Caco-2 (cell line): Measurements from ENCODE around the gene PCDHGB4. TPM values are rescaled to one million over a fixed set of nuclear protein-coding genes. Genes with fewer than 3 reads are reported as not detected.

Source experiments
- BruUV-seq: library from RNA; stranded (reverse); fragments of 400-500 nt; replicated peaks from 2 replicates; lab custom pipeline; 2021; lab: Mats Ljungman, UMichigan
- CTCF ChIA-PET: fragments of 300-600 bp; sonication (Branson Sonifier 250); formaldehyde crosslinking; loops from one replicate; lab custom pipeline; 2022; ENCODE audit warnings: antibody characterized with exemption; lab: Charles Lee
- POLR2A ChIA-PET: fragments of 300-600 bp; sonication (Branson Sonifier 250); formaldehyde crosslinking; loops from one replicate; lab custom pipeline; 2022; ENCODE audit warnings: antibody characterized with exemption; lab: Charles Lee
- DNase-seq, 2 experiments: peaks; one replicate each; pipeline versions ENCODE4 v3.0.0 to v3.0.0-alpha.2; 2020 to 2022
- H3K27me3 ChIP-seq: replicated peaks from 2 replicates; pipeline ENCODE4 v1.6.0; 2011; ENCODE audit warnings: low read length; ENCODE audit not compliant: control insufficient read depth, insufficient read depth
- H3K36me3 ChIP-seq: 2 replicates; pipeline ENCODE4 v1.5.1; 2011; ENCODE audit warnings: low read length; ENCODE audit not compliant: control insufficient read depth, insufficient read depth
- H3K4me1 ChIP-seq: fragments of 250-450 bp; sonication (Bioruptor Pico); 2 replicates; pipeline ENCODE4 v1.5.1; 2020; ENCODE audit warnings: mild to moderate bottlenecking
- H3K4me3 ChIP-seq: 2 replicates; pipeline ENCODE4 v1.5.1; 2011; ENCODE audit warnings: low read depth, mild to moderate bottlenecking, control low read depth, low read length
- H3K9me3 ChIP-seq: fragments of 250-450 bp; sonication (Bioruptor Pico); 2 replicates; pipeline ENCODE4 v1.5.1; 2020; ENCODE audit warnings: mild to moderate bottlenecking, moderate library complexity
- H3K27ac Mint-ChIP-seq: one replicate; pipeline ENCODE4 v1.8.0; 2022; ENCODE audit warnings: mixed read lengths; ENCODE audit not compliant: unreplicated experiment
- H3K27me3 Mint-ChIP-seq: one replicate; pipeline ENCODE4 v1.8.0; 2022; ENCODE audit warnings: mixed read lengths; ENCODE audit not compliant: insufficient read depth, unreplicated experiment
- H3K36me3 Mint-ChIP-seq: one replicate; pipeline ENCODE4 v1.8.0; 2022; ENCODE audit warnings: mild to moderate bottlenecking, mixed read lengths; ENCODE audit not compliant: insufficient read depth, unreplicated experiment
- H3K4me1 Mint-ChIP-seq: one replicate; pipeline ENCODE4 v1.8.0; 2022; ENCODE audit warnings: low read depth, mixed read lengths; ENCODE audit not compliant: unreplicated experiment
- H3K4me3 Mint-ChIP-seq: one replicate; pipeline ENCODE4 v1.8.0; 2022; ENCODE audit warnings: mild to moderate bottlenecking, moderate library complexity, mixed read lengths; ENCODE audit not compliant: unreplicated experiment
- H3K9me3 Mint-ChIP-seq: one replicate; pipeline ENCODE4 v1.8.0; 2022; ENCODE audit warnings: mixed read lengths; ENCODE audit not compliant: unreplicated experiment
- CTCF ChIP-seq, 2 experiments: fragments of 200-600 bp in 1 of 2; IDR thresholded peaks; 1 replicate in 1 of 2; 2 replicates in 1 of 2; pipeline versions ENCODE4 v1.5.1 to v1.8.0; 2011 to 2022; ENCODE audit warnings: antibody characterized with exemption in 1 of 2, control low read depth in 1 of 2, inconsistent platforms in 1 of 2, low read depth in 1 of 2, low read length in 1 of 2, mild to moderate bottlenecking in 1 of 2, moderate library complexity in 1 of 2; ENCODE audit not compliant: insufficient read depth in 1 of 2, severe bottlenecking in 1 of 2, unreplicated experiment in 1 of 2
- intact Hi-C: fragments of 100-400 bp; cut with micrococcal nuclease; formaldehyde crosslinking; loops from one replicate; pipeline ENCODE4 v1.10.0; 2022; ENCODE audit not compliant: unreplicated experiment
- total RNA-seq: library from RNA; stranded (reverse); gene quantifications from 2 replicates; pipeline ENCODE4 v1.2.3, GENCODE V29; 2022

PCDHGB4 gene
- total RNA-seq, 1 experiment from 2014 or later = 0.14 TPM

GRCh38 chr5:141422742-141423291 lies 35.3 kb downstream of the PCDHGB4 start:
- ChIA-PET CTCF (no interaction called here), POLR2A (no interaction called here)
- Histone ChIP-seq H3K27me3 (no peaks in the 10 kb centered on the region), H3K36me3 (no peaks in the 10 kb centered on the region), H3K4me3 (no peak overlapping the region), H3K9me3 (peaks cover 9% of the 10 kb centered on the region; the same call in 1 of the 2 replicates), H3K4me1 (no peaks in the 10 kb centered on the region)
- Mint-ChIP-seq H3K4me1 (no peaks in the 10 kb centered on the region), H3K27ac (no peak overlapping the region), H3K27me3 (no peaks in the 10 kb centered on the region), H3K36me3 (peaks cover 24% of the 10 kb centered on the region), H3K9me3 (peaks cover 13% of the 10 kb centered on the region), H3K4me3 (no peak overlapping the region)
- TF ChIP-seq CTCF (IDR thresholded peaks at IDR 0.05; ENCODE audit: insufficient read depth in 1 of 2, low read depth in 1 of 2, low read length in 1 of 2, severe bottlenecking in 1 of 2, unreplicated experiment in 1 of 2) = no peak
- BruUV-seq = no TSS peak
- no peak for DNase-seq
- intact Hi-C loops = no loop called here

GRCh38 chr5:141427783-141428426 lies 40.4 kb downstream of the PCDHGB4 start:
- DNase-seq = no peak
- no peaks in the 10 kb centered on the region for H3K27me3 ChIP-seq
- intact Hi-C loops = no loop called here
- H3K27me3 Mint-ChIP-seq = no peaks in the 10 kb centered on the region
- H3K27ac Mint-ChIP-seq = no peak overlapping the region
- no peaks in the 10 kb centered on the region for H3K4me1 Mint-ChIP-seq
- H3K4me1 ChIP-seq = no peaks in the 10 kb centered on the region
- peaks cover 10% of the 10 kb centered on the region; the same call in 1 of the 2 replicates for H3K9me3 ChIP-seq
- ChIA-PET CTCF (interaction anchor here (0.6 kb wide), 1 partner anchor 587 kb away, joined by 3 read pairs; no protein-coding TSS in a partner anchor), POLR2A (no interaction called here)
- peaks cover 30% of the 10 kb centered on the region for H3K9me3 Mint-ChIP-seq
- no peak overlapping the region for H3K4me3 Mint-ChIP-seq
- H3K4me3 ChIP-seq = no peak overlapping the region
- H3K36me3 Mint-ChIP-seq = peaks cover 2% of the 10 kb centered on the region
- no TSS peak for BruUV-seq
- no peak for TF ChIP-seq CTCF (IDR thresholded peaks at IDR 0.05; ENCODE audit: insufficient read depth in 1 of 2, low read depth in 1 of 2, low read length in 1 of 2, severe bottlenecking in 1 of 2, unreplicated experiment in 1 of 2)
- H3K36me3 ChIP-seq = no peaks in the 10 kb centered on the region

- Mint-ChIP-seq H3K4me1 (no peaks in the 10 kb centered on the region), H3K27me3 (no peaks in the 10 kb centered on the region), H3K27ac (no peak within 1 kb of the TSS), H3K9me3 (peaks cover 48% of the 10 kb centered on the region), H3K36me3 (peaks cover 7% of the 10 kb centered on the region), H3K4me3 (no peak within 1 kb of the TSS)
- peaks cover 6% of the 10 kb centered on the region; the same call in 1 of the 2 replicates for H3K9me3 ChIP-seq
- no peaks in the 10 kb centered on the region for H3K4me1 ChIP-seq
- no TSS peak for BruUV-seq
- intact Hi-C loops = no loop called here
- no peak for DNase-seq
- H3K27me3 ChIP-seq = no peaks in the 10 kb centered on the region
- no peak within 1 kb of the TSS for H3K4me3 ChIP-seq
- CTCF ChIA-PET = interaction anchor here (0.6 kb wide), 1 partner anchor 44 kb away, joined by 3 read pairs; no protein-coding TSS in a partner anchor
- TF ChIP-seq CTCF (IDR thresholded peaks at IDR 0.05; ENCODE audit: insufficient read depth in 1 of 2, low read depth in 1 of 2, low read length in 1 of 2, severe bottlenecking in 1 of 2, unreplicated experiment in 1 of 2) = no peak
- POLR2A ChIA-PET = interaction anchor here (0.7 kb wide), 1 partner anchor 1261 kb away, joined by 3 read pairs; no protein-coding TSS in a partner anchor
- no peaks in the 10 kb centered on the region for H3K36me3 ChIP-seq
Observed at GRCh38 chr5:141430332-141431113, 43.0 kb downstream of the PCDHGB4 start, which contains the start of gene PCDHGA12. Gene PCDHGA12 (plus strand): TSS chr5:141430507. CDS start chr5:141430760, 253 bp downstream.
